Astrocyte (in vitro differentiated cells and primary cell): ENCODE measurements around the gene PPBP. TPM values are rescaled to one million over a fixed set of nuclear protein-coding genes. Genes with fewer than 3 reads are reported as not detected.

Experiments used
- DNase-seq: peaks from one replicate; pipeline ENCODE4 v3.0.0-alpha.2; 2010; ENCODE audit warnings: low read depth
- FAIRE-seq: peaks from 2 replicates; lab custom pipeline; 2011; peaks lifted over from hg19 to GRCh38; lab: Jason Lieb, UNC
- H2AFZ ChIP-seq: 2 replicates; pipeline ENCODE4 v1.6.0; 2012; ENCODE audit warnings: low read depth, low read length, inconsistent platforms
- H3K27ac ChIP-seq: 2 replicates; pipeline ENCODE4 v1.5.1; 2011; ENCODE audit warnings: low read depth, low read length, inconsistent platforms
- H3K27me3 ChIP-seq: 2 replicates; pipeline ENCODE4 v1.6.0; 2011; ENCODE audit warnings: low read length, inconsistent platforms; ENCODE audit not compliant: insufficient read depth
- H3K36me3 ChIP-seq: 2 replicates; pipeline ENCODE4 v1.5.1; 2011; ENCODE audit warnings: low read length, inconsistent platforms; ENCODE audit not compliant: insufficient read depth
- H3K4me1 ChIP-seq: 2 replicates; pipeline ENCODE4 v1.5.1; 2011; ENCODE audit warnings: low read length, inconsistent platforms; ENCODE audit not compliant: insufficient read depth
- H3K4me2 ChIP-seq: 2 replicates; pipeline ENCODE4 v1.6.0; 2012; ENCODE audit warnings: low read length, inconsistent platforms
- H3K4me3 ChIP-seq: 2 replicates; pipeline ENCODE4 v1.5.1; 2011; ENCODE audit warnings: low read depth, mild to moderate bottlenecking, low read length, inconsistent platforms; ENCODE audit not compliant: insufficient read depth
- H3K79me2 ChIP-seq: 2 replicates; pipeline ENCODE4 v1.6.0; 2012; ENCODE audit warnings: mild to moderate bottlenecking, low read length, inconsistent platforms; ENCODE audit not compliant: insufficient read depth
- H3K9ac ChIP-seq: 2 replicates; pipeline ENCODE4 v1.6.0; 2012; ENCODE audit warnings: mild to moderate bottlenecking, low read length, inconsistent platforms
- H3K9me3 ChIP-seq: 2 replicates; pipeline ENCODE4 v1.5.1; 2012; ENCODE audit warnings: low read depth, mild to moderate bottlenecking, low read length, inconsistent platforms; ENCODE audit not compliant: insufficient read depth
- H4K20me1 ChIP-seq: 2 replicates; pipeline ENCODE4 v1.6.0; 2012; ENCODE audit warnings: low read length, inconsistent platforms; ENCODE audit not compliant: insufficient read depth
- H3K27ac Mint-ChIP-seq: one replicate; pipeline ENCODE4 v1.8.0; 2021; ENCODE audit warnings: mild to moderate bottlenecking, mixed read lengths; ENCODE audit not compliant: unreplicated experiment
- H3K27me3 Mint-ChIP-seq: one replicate; pipeline ENCODE4 v1.8.0; 2021; ENCODE audit warnings: low read depth, mixed read lengths; ENCODE audit not compliant: unreplicated experiment
- H3K36me3 Mint-ChIP-seq: one replicate; pipeline ENCODE4 v1.8.0; 2021; ENCODE audit warnings: low read depth, mixed read lengths; ENCODE audit not compliant: unreplicated experiment
- H3K4me1 Mint-ChIP-seq: one replicate; pipeline ENCODE4 v1.8.0; 2021; ENCODE audit warnings: low read depth, mixed read lengths; ENCODE audit not compliant: unreplicated experiment
- H3K4me3 Mint-ChIP-seq: one replicate; pipeline ENCODE4 v1.8.0; 2021; ENCODE audit warnings: mild to moderate bottlenecking, moderate library complexity, mixed read lengths; ENCODE audit not compliant: unreplicated experiment
- H3K9me3 Mint-ChIP-seq: one replicate; pipeline ENCODE4 v1.8.0; 2021; ENCODE audit warnings: mild to moderate bottlenecking, mixed read lengths; ENCODE audit not compliant: unreplicated experiment
- EZH2 ChIP-seq: IDR thresholded peaks from 2 replicates; pipeline ENCODE4 v1.6.1; 2012; ENCODE audit warnings: mild to moderate bottlenecking, low read length, inconsistent platforms; ENCODE audit not compliant: insufficient read depth
- total RNA-seq: library from RNA; stranded (reverse); gene quantifications from 2 replicates; pipeline ENCODE4 v1.2.1, GENCODE V29; 2021
- TF ChIP-seq, protein P1 (sequence below): IDR thresholded peaks from 2 replicates; pipeline ENCODE4 v1.5.1; 2011; ENCODE audit warnings: low read depth, mild to moderate bottlenecking, inconsistent platforms, low read length, moderate library complexity; ENCODE audit not compliant: insufficient read depth

Gene PPBP
- total RNA-seq, 1 donor from 2014 or later: not detected

DNA sequence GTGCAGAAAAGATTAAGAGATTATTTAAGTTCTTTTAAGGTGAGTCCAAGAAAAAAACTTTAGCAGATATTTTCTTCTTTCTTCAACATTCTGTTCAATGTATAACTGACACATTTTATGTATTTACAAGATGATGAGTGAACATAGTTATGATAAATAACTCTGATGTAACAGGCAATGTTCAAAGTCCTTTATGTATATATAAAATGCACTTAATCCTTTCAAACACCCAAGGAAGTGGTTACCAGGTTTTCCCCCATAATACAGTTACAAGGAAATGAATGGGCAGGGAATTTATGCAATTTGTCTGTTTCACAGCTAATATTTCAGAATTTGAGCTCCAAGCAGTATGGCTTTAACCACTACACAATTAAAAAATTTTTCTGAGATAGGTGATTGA lies 42.3 kb upstream of the PPBP start:
- H3K4me1 Mint-ChIP-seq: no peaks in the 10 kb centered on the region
- H3K4me3 ChIP-seq: no peak overlapping the region
- no peaks in the 10 kb centered on the region for H4K20me1 ChIP-seq
- H3K36me3 ChIP-seq: no peaks in the 10 kb centered on the region
- no peaks in the 10 kb centered on the region for H3K27me3 ChIP-seq
- H3K27ac ChIP-seq: no peak overlapping the region
- DNase-seq (no peak), FAIRE-seq (no peak)
- TF ChIP-seq, protein P1, sequence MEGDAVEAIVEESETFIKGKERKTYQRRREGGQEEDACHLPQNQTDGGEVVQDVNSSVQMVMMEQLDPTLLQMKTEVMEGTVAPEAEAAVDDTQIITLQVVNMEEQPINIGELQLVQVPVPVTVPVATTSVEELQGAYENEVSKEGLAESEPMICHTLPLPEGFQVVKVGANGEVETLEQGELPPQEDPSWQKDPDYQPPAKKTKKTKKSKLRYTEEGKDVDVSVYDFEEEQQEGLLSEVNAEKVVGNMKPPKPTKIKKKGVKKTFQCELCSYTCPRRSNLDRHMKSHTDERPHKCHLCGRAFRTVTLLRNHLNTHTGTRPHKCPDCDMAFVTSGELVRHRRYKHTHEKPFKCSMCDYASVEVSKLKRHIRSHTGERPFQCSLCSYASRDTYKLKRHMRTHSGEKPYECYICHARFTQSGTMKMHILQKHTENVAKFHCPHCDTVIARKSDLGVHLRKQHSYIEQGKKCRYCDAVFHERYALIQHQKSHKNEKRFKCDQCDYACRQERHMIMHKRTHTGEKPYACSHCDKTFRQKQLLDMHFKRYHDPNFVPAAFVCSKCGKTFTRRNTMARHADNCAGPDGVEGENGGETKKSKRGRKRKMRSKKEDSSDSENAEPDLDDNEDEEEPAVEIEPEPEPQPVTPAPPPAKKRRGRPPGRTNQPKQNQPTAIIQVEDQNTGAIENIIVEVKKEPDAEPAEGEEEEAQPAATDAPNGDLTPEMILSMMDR: no peak
- no peak for TF ChIP-seq EZH2
- no peak overlapping the region for H3K9ac ChIP-seq
- H2AFZ ChIP-seq: no peak overlapping the region
- no peak overlapping the region for H3K27ac Mint-ChIP-seq
- no peaks in the 10 kb centered on the region for H3K36me3 Mint-ChIP-seq
- H3K4me2 ChIP-seq: no peak overlapping the region
- no peaks in the 10 kb centered on the region for H3K27me3 Mint-ChIP-seq
- H3K9me3 ChIP-seq: no peaks in the 10 kb centered on the region
- no peaks in the 10 kb centered on the region for H3K9me3 Mint-ChIP-seq
- H3K4me1 ChIP-seq: no peaks in the 10 kb centered on the region
- no peaks in the 10 kb centered on the region for H3K79me2 ChIP-seq
- H3K4me3 Mint-ChIP-seq: no peak overlapping the region

DNA sequence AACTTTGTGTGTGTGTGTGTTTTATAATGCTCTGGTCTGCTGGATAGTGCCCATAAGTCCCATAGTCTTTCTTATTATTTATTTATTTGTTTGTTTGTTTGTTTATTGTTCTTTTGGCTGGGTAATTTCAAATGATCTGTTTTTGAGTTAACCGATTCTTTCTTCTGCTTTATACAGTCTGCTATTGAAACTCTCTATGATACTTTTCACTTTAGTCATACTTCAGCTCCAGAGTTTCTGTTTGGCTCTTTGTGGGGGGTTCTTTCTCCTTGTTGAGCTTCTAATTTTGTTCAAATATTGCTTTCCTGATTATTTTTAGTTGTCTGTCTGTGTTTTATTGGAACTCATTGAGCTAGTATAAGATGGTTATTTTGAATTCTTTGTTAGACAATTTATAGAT lies 40.5 kb upstream of the PPBP start:
- no peak for TF ChIP-seq EZH2
- TF ChIP-seq, protein P1: no peak
- Mint-ChIP-seq H3K4me3 (no peak overlapping the region), H3K27me3 (no peaks in the 10 kb centered on the region), H3K4me1 (no peaks in the 10 kb centered on the region), H3K36me3 (no peaks in the 10 kb centered on the region), H3K27ac (no peak overlapping the region), H3K9me3 (no peaks in the 10 kb centered on the region)
- Histone ChIP-seq H3K4me1 (no peaks in the 10 kb centered on the region), H3K27ac (no peak overlapping the region), H3K27me3 (no peaks in the 10 kb centered on the region), H3K36me3 (no peaks in the 10 kb centered on the region), H3K79me2 (no peaks in the 10 kb centered on the region), H3K9me3 (no peaks in the 10 kb centered on the region), H4K20me1 (no peaks in the 10 kb centered on the region), H3K9ac (no peak overlapping the region), H3K4me3 (no peak overlapping the region), H2AFZ (no peak overlapping the region), H3K4me2 (no peak overlapping the region)
- no peak for DNase-seq
- FAIRE-seq: no peak

DNA sequence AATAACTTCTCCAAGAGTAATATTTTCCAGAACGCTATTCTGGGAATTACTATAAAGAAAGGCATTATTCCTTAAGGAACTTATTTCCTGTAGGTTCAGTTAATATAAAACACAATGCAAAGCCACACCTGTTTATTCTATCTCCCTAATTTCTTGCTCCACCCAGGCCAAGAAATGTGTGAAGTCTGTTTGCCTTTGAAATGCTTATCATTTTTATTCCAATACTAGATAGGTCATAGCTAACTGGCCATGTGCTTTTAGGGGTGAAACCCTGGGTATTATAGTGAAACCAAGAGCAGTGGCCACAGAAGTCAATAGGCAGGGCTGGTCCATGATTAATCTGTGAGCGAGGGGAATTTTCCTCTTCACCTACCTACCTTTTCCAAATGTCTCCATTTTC lies 35.7 kb upstream of the PPBP start:
- Mint-ChIP-seq H3K27ac (no peak overlapping the region), H3K36me3 (no peaks in the 10 kb centered on the region), H3K4me3 (no peak overlapping the region), H3K4me1 (no peaks in the 10 kb centered on the region), H3K9me3 (no peaks in the 10 kb centered on the region), H3K27me3 (no peaks in the 10 kb centered on the region)
- no peaks in the 10 kb centered on the region for H3K79me2 ChIP-seq
- H3K4me2 ChIP-seq: no peak overlapping the region
- H3K9me3 ChIP-seq: no peaks in the 10 kb centered on the region
- no peak overlapping the region for H3K9ac ChIP-seq
- no peak overlapping the region for H3K27ac ChIP-seq
- no peaks in the 10 kb centered on the region for H3K36me3 ChIP-seq
- FAIRE-seq: no peak
- no peak overlapping the region for H2AFZ ChIP-seq
- no peak for DNase-seq
- H3K4me1 ChIP-seq: no peaks in the 10 kb centered on the region
- H3K4me3 ChIP-seq: no peak overlapping the region
- H3K27me3 ChIP-seq: peaks cover 2% of the 10 kb centered on the region
- no peak for TF ChIP-seq EZH2
- TF ChIP-seq, protein P1: no peak
- H4K20me1 ChIP-seq: no peaks in the 10 kb centered on the region
